HUES6 (cell line): Measurements from ENCODE around the gene RGMB.
A peak's percentile ranks its signal among the peaks of the same experiment; 100 is the strongest.
"Not testable (repeated sequence)": the region's sequence is repeated elsewhere in the genome, so short reads cannot be mapped to it uniquely, and the experiment has no call there.

ENCODE experiments used
- H3K27ac ChIP-seq: 2 replicates; pipeline ENCODE4 v1.7.0; 2013; ENCODE audit warnings: low read depth, mild to moderate bottlenecking, low read length, inconsistent platforms
- H3K27me3 ChIP-seq: 2 replicates; pipeline ENCODE4 v1.6.1; 2013; ENCODE audit warnings: low read length; ENCODE audit not compliant: control insufficient read depth, insufficient read depth
- H3K36me3 ChIP-seq: 2 replicates; pipeline ENCODE4 v1.6.1; 2013; ENCODE audit warnings: low read length; ENCODE audit not compliant: control insufficient read depth, insufficient read depth
- H3K4me1 ChIP-seq: 2 replicates; pipeline ENCODE4 v1.6.1; 2013; ENCODE audit warnings: low read length; ENCODE audit not compliant: control insufficient read depth, insufficient read depth
- H3K4me3 ChIP-seq: 2 replicates; pipeline ENCODE4 v1.5.1; 2013; ENCODE audit warnings: low read depth, low read length
- H3K9ac ChIP-seq: one replicate; pipeline ENCODE4 v1.6.1; 2013; ENCODE audit warnings: mild to moderate bottlenecking, low read length
- H3K9me3 ChIP-seq: 2 replicates; pipeline ENCODE4 v1.6.1; 2013; ENCODE audit warnings: low read depth, low read length; ENCODE audit not compliant: control insufficient read depth, insufficient read depth

The RGMB gene

GRCh38 chr5:98773464-98774191 is at the start of gene RGMB:
Gene RGMB, plus strand, starts transcription at chr5:98773663. Its CDS starts 408 bp downstream, at chr5:98774071.
- peak within 1 kb of the TSS; percentile 88; the same call in 1 of the 2 replicates for H3K27ac ChIP-seq
- no peaks in the 10 kb centered on the region for H3K36me3 ChIP-seq
- H3K27me3 ChIP-seq = peaks cover 32% of the 10 kb centered on the region
- H3K4me1 ChIP-seq = peaks cover 18% of the 10 kb centered on the region
- peak within 1 kb of the TSS; percentile 92 for H3K4me3 ChIP-seq
- peak within 1 kb of the TSS; percentile 94 for H3K9ac ChIP-seq
- no peaks in the 10 kb centered on the region for H3K9me3 ChIP-seq

GRCh38 chr5:98726258-98726657 is 47.2 kb upstream of the RGMB start:
- Histone ChIP-seq H3K4me1 (no peaks in the 10 kb centered on the region), H3K27me3 (no peaks in the 10 kb centered on the region), H3K27ac (no peak overlapping the region), H3K9ac (no peak overlapping the region), H3K4me3 (no peak overlapping the region), H3K9me3 (no peaks in the 10 kb centered on the region), H3K36me3 (no peaks in the 10 kb centered on the region)

- Histone ChIP-seq H3K4me3 (no peak overlapping the region), H3K36me3 (no peaks in the 10 kb centered on the region), H3K27ac (no peak overlapping the region), H3K9me3 (no peaks in the 10 kb centered on the region), H3K27me3 (no peaks in the 10 kb centered on the region), H3K9ac (no peak overlapping the region), H3K4me1 (no peaks in the 10 kb centered on the region)
Measured at GRCh38 chr5:98727686-98728085, 45.8 kb upstream of the RGMB start.

GRCh38 chr5:98734646-98735045 is 38.8 kb upstream of the RGMB start:
- Histone ChIP-seq H3K27me3 (no peaks in the 10 kb centered on the region), H3K4me1 (no peaks in the 10 kb centered on the region), H3K9me3 (peaks cover 12% of the 10 kb centered on the region), H3K36me3 (no peaks in the 10 kb centered on the region), H3K4me3 (no peak overlapping the region), H3K9ac (no peak overlapping the region), H3K27ac (no peak overlapping the region)

GRCh38 chr5:98735806-98736507 is 37.5 kb upstream of the RGMB start:
- peaks cover 12% of the 10 kb centered on the region for H3K9me3 ChIP-seq
- no peak overlapping the region for H3K27ac ChIP-seq
- no peak overlapping the region for H3K4me3 ChIP-seq
- no peaks in the 10 kb centered on the region for H3K27me3 ChIP-seq
- no peaks in the 10 kb centered on the region for H3K4me1 ChIP-seq
- no peak overlapping the region for H3K9ac ChIP-seq
- no peaks in the 10 kb centered on the region for H3K36me3 ChIP-seq

- H3K27ac ChIP-seq = no peak overlapping the region
- peaks cover 12% of the 10 kb centered on the region for H3K9me3 ChIP-seq
- no peaks in the 10 kb centered on the region for H3K4me1 ChIP-seq
- H3K36me3 ChIP-seq = no peaks in the 10 kb centered on the region
- no peaks in the 10 kb centered on the region for H3K27me3 ChIP-seq
- no peak overlapping the region for H3K9ac ChIP-seq
- H3K4me3 ChIP-seq = no peak overlapping the region
Measured at GRCh38 chr5:98736753-98737152, 36.7 kb upstream of the RGMB start.

GRCh38 chr5:98737441-98737840 is 36.0 kb upstream of the RGMB start:
- not testable (repeated sequence) for H3K4me3 ChIP-seq, H3K36me3 ChIP-seq, H3K4me1 ChIP-seq, H3K9ac ChIP-seq, H3K27me3 ChIP-seq, H3K27ac ChIP-seq
- peaks cover 12% of the 10 kb centered on the region for H3K9me3 ChIP-seq

GRCh38 chr5:98738481-98739149 is 34.8 kb upstream of the RGMB start:
- peaks cover 12% of the 10 kb centered on the region for H3K9me3 ChIP-seq
- H3K36me3 ChIP-seq, H3K4me3 ChIP-seq, H3K27ac ChIP-seq, H3K9ac ChIP-seq, H3K27me3 ChIP-seq: not testable (repeated sequence)
- H3K4me1 ChIP-seq = peaks cover 12% of the 10 kb centered on the region

- H3K4me1 ChIP-seq = peaks cover 12% of the 10 kb centered on the region
- no peak overlapping the region for H3K4me3 ChIP-seq
- no peaks in the 10 kb centered on the region for H3K27me3 ChIP-seq
- H3K27ac ChIP-seq = no peak overlapping the region
- H3K36me3 ChIP-seq = no peaks in the 10 kb centered on the region
- no peak overlapping the region for H3K9ac ChIP-seq
- peaks cover 9% of the 10 kb centered on the region for H3K9me3 ChIP-seq
Measured at GRCh38 chr5:98741926-98742325, 31.5 kb upstream of the RGMB start.

- H3K9me3 ChIP-seq = peaks cover 3% of the 10 kb centered on the region; the same call in 1 of the 2 replicates
- no peak overlapping the region for H3K27ac ChIP-seq
- no peaks in the 10 kb centered on the region for H3K27me3 ChIP-seq
- H3K4me3 ChIP-seq = no peak overlapping the region
- H3K4me1 ChIP-seq = peaks cover 12% of the 10 kb centered on the region
- H3K9ac ChIP-seq = no peak overlapping the region
- no peaks in the 10 kb centered on the region for H3K36me3 ChIP-seq
Measured at GRCh38 chr5:98742396-98743073, 30.9 kb upstream of the RGMB start.
